GM12878 (cell line): ENCODE results near the gene SYCE1L. TPM values are rescaled to one million over a fixed set of nuclear protein-coding genes. Genes with fewer than 3 reads are reported as not detected.

ENCODE experiments used
- ATAC-seq: fragments of 200-7000 bp; cut with Tn5 transposase; 3 replicates; pipeline ENCODE4 v1.9.1; 2020; ENCODE audit warnings: mild to moderate bottlenecking, moderate library complexity
- BruUV-seq: library from RNA; stranded (reverse); fragments of 400-500 nt; replicated peaks from 2 replicates; lab custom pipeline; 2021; lab: Mats Ljungman, UMichigan
- CTCF ChIA-PET: fragments of 300-600 bp; sonication (Branson Sonifier 250); formaldehyde crosslinking; extraction: SDS; loops from one replicate; lab custom pipeline; 2021; ENCODE audit warnings: inconsistent platforms; lab: Yijun Ruan, JAX
- POLR2A ChIA-PET: fragments of 350-600 bp; formaldehyde crosslinking; extraction: SDS; loops from one replicate; lab custom pipeline; 2021; ENCODE audit warnings: inconsistent platforms; lab: Charles Lee
- RAD21 ChIA-PET: fragments of 300-600 bp; sonication (Branson Sonifier 250); formaldehyde crosslinking; loops from one replicate; lab custom pipeline; 2023; ENCODE audit warnings: antibody characterized with exemption; ENCODE audit not compliant: unreplicated experiment; lab: Charles Lee
- SMC1A ChIA-PET: fragments of 300-600 bp; sonication (Branson Sonifier 250); formaldehyde crosslinking; loops from one replicate; lab custom pipeline; 2023; ENCODE audit not compliant: unreplicated experiment, uncharacterized antibody; lab: Charles Lee
- DNase-seq: peaks from one replicate; pipeline ENCODE4 v3.0.0-alpha.2; 2011; ENCODE audit warnings: low read depth, low spot score
- FAIRE-seq: peaks from 3 replicates; lab custom pipeline; 2011; peaks lifted over from hg19 to GRCh38; lab: Jason Lieb, UNC
- H2AFZ ChIP-seq: 2 replicates; pipeline ENCODE4 v1.6.0; 2011; ENCODE audit warnings: low read depth, low read length, control low read depth; ENCODE audit not compliant: control insufficient read depth
- H3K27ac ChIP-seq: 2 replicates; pipeline ENCODE4 v1.5.1; 2011; ENCODE audit warnings: control low read depth; ENCODE audit not compliant: control insufficient read depth, insufficient read depth
- H3K27me3 ChIP-seq, 2 experiments: replicated peaks in 1 of 2; 2 replicates each; pipeline versions ENCODE4 v1.6.0 to v1.6.1; 2011; ENCODE audit warnings: low read length in 1 of 2; ENCODE audit not compliant: control insufficient read depth in 2 of 2, insufficient read depth in 2 of 2
- H3K36me3 ChIP-seq, 2 experiments: 2 replicates each; pipeline ENCODE4 v1.5.1; 2011; ENCODE audit warnings: low read length in 1 of 2; ENCODE audit not compliant: control insufficient read depth in 2 of 2, insufficient read depth in 2 of 2
- H3K4me1 ChIP-seq: 2 replicates; pipeline ENCODE4 v1.6.1; 2011; ENCODE audit warnings: mild to moderate bottlenecking, low read length, moderate library complexity, mixed read lengths; ENCODE audit not compliant: control insufficient read depth, insufficient read depth
- H3K4me2 ChIP-seq: 2 replicates; pipeline ENCODE4 v1.6.0; 2011; ENCODE audit warnings: control low read depth; ENCODE audit not compliant: control insufficient read depth, insufficient read depth
- H3K4me3 ChIP-seq: fragments of 200-600 bp; sonication (generic); 2 replicates; pipeline ENCODE4 v1.5.1; 2016
- H3K79me2 ChIP-seq: 2 replicates; pipeline ENCODE4 v1.6.0; 2011; ENCODE audit warnings: low read length; ENCODE audit not compliant: control insufficient read depth, insufficient read depth
- H3K9ac ChIP-seq: 2 replicates; pipeline ENCODE4 v1.8.0; 2011; ENCODE audit warnings: low read length, control low read depth, mixed read lengths; ENCODE audit not compliant: control insufficient read depth, insufficient read depth
- H3K9me3 ChIP-seq: replicated peaks from 3 replicates; pipeline ENCODE4 v1.5.1; 2011; ENCODE audit warnings: mild to moderate bottlenecking, low read length; ENCODE audit not compliant: control insufficient read depth, insufficient read depth
- H4K20me1 ChIP-seq: 2 replicates; pipeline ENCODE4 v1.6.0; 2011; ENCODE audit not compliant: control insufficient read depth, insufficient read depth
- EZH2 ChIP-seq: IDR thresholded peaks from 2 replicates; pipeline ENCODE4 v1.6.1; 2012; ENCODE audit warnings: low read depth, mild to moderate bottlenecking, control low read depth, inconsistent platforms, low read length, borderline replicate concordance; ENCODE audit not compliant: control insufficient read depth
- MTA3 ChIP-seq: IDR thresholded peaks from 2 replicates; pipeline ENCODE4 v1.6.1; 2012; ENCODE audit warnings: low read length, inconsistent platforms, borderline replicate concordance
- NFYB ChIP-seq: IDR thresholded peaks from 2 replicates; pipeline ENCODE4 v1.6.1; 2011; ENCODE audit warnings: low read depth, mild to moderate bottlenecking, low read length, improper control_type of control experiment, moderate library complexity; ENCODE audit not compliant: insufficient read depth
- ZNF24 ChIP-seq: fragments of 450-650 bp; IDR thresholded peaks from 2 replicates; pipeline ENCODE4 v1.6.1; 2017; ENCODE audit warnings: antibody characterized with exemption, mild to moderate bottlenecking
- WGBS: methylation state at CpG from one replicate; pipeline ENCODE4 v1.1.6; 2016; ENCODE audit warnings: low lambda C conversion rate; ENCODE audit not compliant: insufficient replicate concordance, insufficient coverage; ENCODE audit errors: missing lambda C conversion rate; 5-methylcytosine and 5-hydroxymethylcytosine counted together
- in situ Hi-C: fragments of 300-500 bp; cut with MboI; formaldehyde crosslinking; loops from 9 replicates; pipeline ENCODE4 v1.14.3; 2018; ENCODE audit warnings: mixed read lengths
- intact Hi-C: fragments of 100-400 bp; cut with micrococcal nuclease; formaldehyde crosslinking; loops from one replicate; pipeline ENCODE4 v1.14.2; 2022; ENCODE audit not compliant: unreplicated experiment
- polyA plus RNA-seq, 11 experiments: library from polyadenylated mRNA; depleted of rRNA in 4 of 11; unstranded in 6 of 11; stranded (reverse) in 5 of 11; fragments of >200 nt; fragmentation: Nextera tagmentation in 4 of 11; fragmentation: Illumina TruSeq in 1 of 11; extraction: Ambion mirVana in 4 of 11; extraction: Trizol in 1 of 11; gene quantifications; 1 replicate in 1 of 11; 2 replicates in 10 of 11; pipeline versions ENCODE4 v1.2.1 to v1.2.3, GENCODE V29; 2011 to 2016; ENCODE audit warnings: inconsistent platforms in 2 of 11, missing spikeins in 2 of 11, low read depth in 1 of 11
- total RNA-seq, 4 experiments: library from RNA; depleted of rRNA in 3 of 4; stranded (reverse); fragments of >200 nt in 3 of 4; fragmentation: Illumina TruSeq in 1 of 4; extraction: Trizol in 1 of 4; gene quantifications; 2 replicates each; pipeline versions ENCODE4 v1.2.1 to v1.2.3, GENCODE V29; 2013 to 2021
- TF ChIP-seq, protein P1 (sequence below): fragments of 450-650 bp; IDR thresholded peaks from 2 replicates; pipeline ENCODE4 v1.6.1; 2017; ENCODE audit warnings: mild to moderate bottlenecking, moderate library complexity

The SYCE1L gene
- total and polyA plus RNA-seq, 10 of the 15 experiments (the other 5 are each of a cell fraction or from before 2014, with no cell fraction given): 0.35 to 4.6 (median 0.91) TPM; not detected in 5

DNA sequence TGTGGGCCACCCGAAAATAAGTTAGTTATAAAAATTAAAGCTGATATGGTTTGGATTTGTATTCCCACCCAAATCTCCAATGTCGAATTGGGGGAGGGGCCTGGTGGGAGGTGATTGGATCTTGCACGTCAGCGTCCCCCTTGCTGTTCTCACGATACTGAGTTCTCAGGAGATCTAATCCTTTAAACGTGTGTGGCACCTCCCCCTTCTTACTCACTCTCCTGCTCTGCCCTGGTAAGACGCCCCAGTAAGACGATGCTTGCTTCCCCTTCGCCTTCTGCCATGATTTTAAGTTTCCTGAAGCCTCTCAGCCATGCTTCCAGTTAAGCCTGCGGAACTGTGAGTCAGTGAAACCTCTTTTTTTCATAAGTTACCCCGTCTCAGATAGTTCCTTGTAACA lies 35.4 kb downstream of the SYCE1L start:
- intact Hi-C loops: loop anchor here (10.0 kb wide), 1 partner anchor 740 kb away; no protein-coding TSS in a partner anchor
- no peak overlapping the region for H3K4me3 ChIP-seq
- H3K9me3 ChIP-seq: no peaks in the 10 kb centered on the region
- POLR2A ChIA-PET: no interaction called here
- TF ChIP-seq EZH2: no peak
- TF ChIP-seq MTA3: no peak
- TF ChIP-seq NFYB: no peak
- TF ChIP-seq ZNF24: no peak
- TF ChIP-seq, protein P1, sequence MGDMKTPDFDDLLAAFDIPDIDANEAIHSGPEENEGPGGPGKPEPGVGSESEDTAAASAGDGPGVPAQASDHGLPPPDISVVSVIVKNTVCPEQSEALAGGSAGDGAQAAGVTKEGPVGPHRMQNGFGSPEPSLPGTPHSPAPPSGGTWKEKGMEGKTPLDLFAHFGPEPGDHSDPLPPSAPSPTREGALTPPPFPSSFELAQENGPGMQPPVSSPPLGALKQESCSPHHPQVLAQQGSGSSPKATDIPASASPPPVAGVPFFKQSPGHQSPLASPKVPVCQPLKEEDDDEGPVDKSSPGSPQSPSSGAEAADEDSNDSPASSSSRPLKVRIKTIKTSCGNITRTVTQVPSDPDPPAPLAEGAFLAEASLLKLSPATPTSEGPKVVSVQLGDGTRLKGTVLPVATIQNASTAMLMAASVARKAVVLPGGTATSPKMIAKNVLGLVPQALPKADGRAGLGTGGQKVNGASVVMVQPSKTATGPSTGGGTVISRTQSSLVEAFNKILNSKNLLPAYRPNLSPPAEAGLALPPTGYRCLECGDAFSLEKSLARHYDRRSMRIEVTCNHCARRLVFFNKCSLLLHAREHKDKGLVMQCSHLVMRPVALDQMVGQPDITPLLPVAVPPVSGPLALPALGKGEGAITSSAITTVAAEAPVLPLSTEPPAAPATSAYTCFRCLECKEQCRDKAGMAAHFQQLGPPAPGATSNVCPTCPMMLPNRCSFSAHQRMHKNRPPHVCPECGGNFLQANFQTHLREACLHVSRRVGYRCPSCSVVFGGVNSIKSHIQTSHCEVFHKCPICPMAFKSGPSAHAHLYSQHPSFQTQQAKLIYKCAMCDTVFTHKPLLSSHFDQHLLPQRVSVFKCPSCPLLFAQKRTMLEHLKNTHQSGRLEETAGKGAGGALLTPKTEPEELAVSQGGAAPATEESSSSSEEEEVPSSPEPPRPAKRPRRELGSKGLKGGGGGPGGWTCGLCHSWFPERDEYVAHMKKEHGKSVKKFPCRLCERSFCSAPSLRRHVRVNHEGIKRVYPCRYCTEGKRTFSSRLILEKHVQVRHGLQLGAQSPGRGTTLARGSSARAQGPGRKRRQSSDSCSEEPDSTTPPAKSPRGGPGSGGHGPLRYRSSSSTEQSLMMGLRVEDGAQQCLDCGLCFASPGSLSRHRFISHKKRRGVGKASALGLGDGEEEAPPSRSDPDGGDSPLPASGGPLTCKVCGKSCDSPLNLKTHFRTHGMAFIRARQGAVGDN: no peak
- TF ChIP-seq, all 136 proteins: peak for 0
- H3K36me3 ChIP-seq: no peaks in the 10 kb centered on the region
- no peaks in the 10 kb centered on the region for H4K20me1 ChIP-seq
- H3K4me1 ChIP-seq: no peaks in the 10 kb centered on the region
- no peaks in the 10 kb centered on the region for H3K79me2 ChIP-seq
- SMC1A ChIA-PET: interaction anchor here (11.5 kb wide), 1 partner anchor 350 kb away, joined by 108 read pairs; no protein-coding TSS in a partner anchor
- CTCF ChIA-PET: interaction anchor here (0.5 to 7.3 kb wide), 5 partner anchors 9 to 758 kb away, joined by 3 to 132 read pairs (median 3); no protein-coding TSS in a partner anchor
- no peaks in the 10 kb centered on the region; a peak in 1 of 4 replicates for H3K27me3 ChIP-seq
- ATAC-seq (no peak), DNase-seq (no peak), FAIRE-seq (no peak)
- in situ Hi-C loops: loop anchor here (5.0 kb wide), 2 partner anchors 143 to 353 kb away; no protein-coding TSS in a partner anchor
- 7% methylated on average over 11 of the region's 11 CpGs for WGBS
- no peak overlapping the region for H3K27ac ChIP-seq
- no peak overlapping the region for H2AFZ ChIP-seq
- no peak overlapping the region for H3K4me2 ChIP-seq
- no peak overlapping the region for H3K9ac ChIP-seq
- no TSS peak for BruUV-seq
- RAD21 ChIA-PET: interaction anchor here (1.8 to 4.1 kb wide), 2 partner anchors 14 to 349 kb away, joined by 5 to 42 read pairs; no protein-coding TSS in a partner anchor
